GM12878 (cell line): ENCODE data around the gene DYNC1LI1. TPM values are rescaled to one million over a fixed set of nuclear protein-coding genes. Genes with fewer than 3 reads are reported as not detected.
A peak's percentile ranks its signal among the peaks of the same experiment; 100 is the strongest.

Experiments
- ATAC-seq: fragments of 200-7000 bp; cut with Tn5 transposase; 3 replicates; pipeline ENCODE4 v1.9.1; 2020; ENCODE audit warnings: mild to moderate bottlenecking, moderate library complexity
- BruUV-seq: library from RNA; stranded (reverse); fragments of 400-500 nt; replicated peaks from 2 replicates; lab custom pipeline; 2021; lab: Mats Ljungman, UMichigan
- CTCF ChIA-PET: fragments of 300-600 bp; sonication (Branson Sonifier 250); formaldehyde crosslinking; extraction: SDS; loops from one replicate; lab custom pipeline; 2021; ENCODE audit warnings: inconsistent platforms; lab: Yijun Ruan, JAX
- POLR2A ChIA-PET: fragments of 350-600 bp; formaldehyde crosslinking; extraction: SDS; loops from one replicate; lab custom pipeline; 2021; ENCODE audit warnings: inconsistent platforms; lab: Charles Lee
- RAD21 ChIA-PET: fragments of 300-600 bp; sonication (Branson Sonifier 250); formaldehyde crosslinking; loops from one replicate; lab custom pipeline; 2023; ENCODE audit warnings: antibody characterized with exemption; ENCODE audit not compliant: unreplicated experiment; lab: Charles Lee
- SMC1A ChIA-PET: fragments of 300-600 bp; sonication (Branson Sonifier 250); formaldehyde crosslinking; loops from one replicate; lab custom pipeline; 2023; ENCODE audit not compliant: unreplicated experiment, uncharacterized antibody; lab: Charles Lee
- DNase-seq: peaks from one replicate; pipeline ENCODE4 v3.0.0-alpha.2; 2011; ENCODE audit warnings: low read depth, low spot score
- FAIRE-seq: peaks from 3 replicates; lab custom pipeline; 2011; peaks lifted over from hg19 to GRCh38; lab: Jason Lieb, UNC
- H2AFZ ChIP-seq: 2 replicates; pipeline ENCODE4 v1.6.0; 2011; ENCODE audit warnings: low read depth, low read length, control low read depth; ENCODE audit not compliant: control insufficient read depth
- H3K27ac ChIP-seq: 2 replicates; pipeline ENCODE4 v1.5.1; 2011; ENCODE audit warnings: control low read depth; ENCODE audit not compliant: control insufficient read depth, insufficient read depth
- H3K27me3 ChIP-seq, 2 experiments: replicated peaks in 1 of 2; 2 replicates each; pipeline versions ENCODE4 v1.6.0 to v1.6.1; 2011; ENCODE audit warnings: low read length in 1 of 2; ENCODE audit not compliant: control insufficient read depth in 2 of 2, insufficient read depth in 2 of 2
- H3K36me3 ChIP-seq, 2 experiments: 2 replicates each; pipeline ENCODE4 v1.5.1; 2011; ENCODE audit warnings: low read length in 1 of 2; ENCODE audit not compliant: control insufficient read depth in 2 of 2, insufficient read depth in 2 of 2
- H3K4me1 ChIP-seq: 2 replicates; pipeline ENCODE4 v1.6.1; 2011; ENCODE audit warnings: mild to moderate bottlenecking, low read length, moderate library complexity, mixed read lengths; ENCODE audit not compliant: control insufficient read depth, insufficient read depth
- H3K4me2 ChIP-seq: 2 replicates; pipeline ENCODE4 v1.6.0; 2011; ENCODE audit warnings: control low read depth; ENCODE audit not compliant: control insufficient read depth, insufficient read depth
- H3K4me3 ChIP-seq: fragments of 200-600 bp; sonication (generic); 2 replicates; pipeline ENCODE4 v1.5.1; 2016
- H3K79me2 ChIP-seq: 2 replicates; pipeline ENCODE4 v1.6.0; 2011; ENCODE audit warnings: low read length; ENCODE audit not compliant: control insufficient read depth, insufficient read depth
- H3K9ac ChIP-seq: 2 replicates; pipeline ENCODE4 v1.8.0; 2011; ENCODE audit warnings: low read length, control low read depth, mixed read lengths; ENCODE audit not compliant: control insufficient read depth, insufficient read depth
- H3K9me3 ChIP-seq: replicated peaks from 3 replicates; pipeline ENCODE4 v1.5.1; 2011; ENCODE audit warnings: mild to moderate bottlenecking, low read length; ENCODE audit not compliant: control insufficient read depth, insufficient read depth
- H4K20me1 ChIP-seq: 2 replicates; pipeline ENCODE4 v1.6.0; 2011; ENCODE audit not compliant: control insufficient read depth, insufficient read depth
- BACH1 ChIP-seq: fragments of 450-650 bp; IDR thresholded peaks from 2 replicates; pipeline ENCODE4 v1.6.1; 2017; ENCODE audit warnings: mild to moderate bottlenecking, borderline replicate concordance
- CTCF ChIP-seq, 3 experiments: IDR thresholded peaks in 2 of 3; conservative IDR thresholded peaks in 1 of 3; 2 replicates each; pipeline ENCODE4 v1.5.1; 2011; ENCODE audit warnings: low read depth in 3 of 3, low read length in 3 of 3, mild to moderate bottlenecking in 3 of 3, control low read depth in 2 of 3, moderate library complexity in 2 of 3, inconsistent platforms in 1 of 3, mixed read lengths in 1 of 3; ENCODE audit not compliant: control insufficient read depth in 2 of 3, insufficient read depth in 1 of 3; ENCODE audit errors: extremely low read depth in 1 of 3
- IRF4 ChIP-seq: IDR thresholded peaks from 2 replicates; pipeline ENCODE4 v1.6.1; 2011; ENCODE audit warnings: low read depth, low read length
- KDM1A ChIP-seq: fragments of 200-600 bp; sonication (generic); IDR thresholded peaks from 2 replicates; pipeline ENCODE4 v1.6.1; 2016; ENCODE audit warnings: borderline replicate concordance
- NFIC ChIP-seq: IDR thresholded peaks from 2 replicates; pipeline ENCODE4 v1.6.1; 2012; ENCODE audit warnings: low read depth, mild to moderate bottlenecking, inconsistent platforms, low read length, moderate library complexity
- NR2C1 ChIP-seq: fragments of 450-650 bp; IDR thresholded peaks from 2 replicates; pipeline ENCODE4 v1.6.1; 2017; ENCODE audit warnings: antibody characterized with exemption, mild to moderate bottlenecking, moderate library complexity
- RAD21 ChIP-seq: IDR thresholded peaks from 2 replicates; pipeline ENCODE4 v1.6.1; 2011; ENCODE audit warnings: mild to moderate bottlenecking, low read depth, low read length, moderate library complexity; ENCODE audit not compliant: insufficient read depth
- SMC3 ChIP-seq: IDR thresholded peaks from 2 replicates; pipeline ENCODE4 v1.6.1; 2011; ENCODE audit warnings: low read length, improper control_type of control experiment, borderline replicate concordance
- SP1 ChIP-seq: IDR thresholded peaks from one replicate; pipeline ENCODE4 v1.6.1; 2011; ENCODE audit warnings: low read depth, low read length
- TCF3 ChIP-seq: IDR thresholded peaks from 2 replicates; pipeline ENCODE4 v1.6.1; 2012; ENCODE audit warnings: low read depth, mild to moderate bottlenecking, low read length, borderline replicate concordance; ENCODE audit not compliant: insufficient read depth
- YY1 ChIP-seq: IDR thresholded peaks from 2 replicates; pipeline ENCODE4 v1.6.1; 2011; ENCODE audit warnings: low read depth, mild to moderate bottlenecking, low read length
- ZBTB33 ChIP-seq: fragments of 450-650 bp; IDR thresholded peaks from 2 replicates; pipeline ENCODE4 v1.6.1; 2017; ENCODE audit warnings: mild to moderate bottlenecking
- WGBS: methylation state at CpG from one replicate; pipeline ENCODE4 v1.1.6; 2016; ENCODE audit warnings: low lambda C conversion rate; ENCODE audit not compliant: insufficient replicate concordance, insufficient coverage; ENCODE audit errors: missing lambda C conversion rate; 5-methylcytosine and 5-hydroxymethylcytosine counted together
- in situ Hi-C: fragments of 300-500 bp; cut with MboI; formaldehyde crosslinking; loops from 9 replicates; pipeline ENCODE4 v1.14.3; 2018; ENCODE audit warnings: mixed read lengths
- intact Hi-C: fragments of 100-400 bp; cut with micrococcal nuclease; formaldehyde crosslinking; loops from one replicate; pipeline ENCODE4 v1.14.2; 2022; ENCODE audit not compliant: unreplicated experiment
- polyA plus RNA-seq, 11 experiments: library from polyadenylated mRNA; depleted of rRNA in 4 of 11; unstranded in 6 of 11; stranded (reverse) in 5 of 11; fragments of >200 nt; fragmentation: Nextera tagmentation in 4 of 11; fragmentation: Illumina TruSeq in 1 of 11; extraction: Ambion mirVana in 4 of 11; extraction: Trizol in 1 of 11; gene quantifications; 1 replicate in 1 of 11; 2 replicates in 10 of 11; pipeline versions ENCODE4 v1.2.1 to v1.2.3, GENCODE V29; 2011 to 2016; ENCODE audit warnings: inconsistent platforms in 2 of 11, missing spikeins in 2 of 11, low read depth in 1 of 11
- total RNA-seq, 4 experiments: library from RNA; depleted of rRNA in 3 of 4; stranded (reverse); fragments of >200 nt in 3 of 4; fragmentation: Illumina TruSeq in 1 of 4; extraction: Trizol in 1 of 4; gene quantifications; 2 replicates each; pipeline versions ENCODE4 v1.2.1 to v1.2.3, GENCODE V29; 2013 to 2021

Gene DYNC1LI1
- total and polyA plus RNA-seq, 10 of the 15 experiments (the other 5 are each of a cell fraction or from before 2014, with no cell fraction given), result 11.5 to 51.7 (median 32.0) TPM

GRCh38 chr3:32510075-32510724 is 60.5 kb downstream of the DYNC1LI1 start:
- Histone ChIP-seq H3K9me3 (no peaks in the 10 kb centered on the region), H3K4me3 (no peak overlapping the region), H3K27ac (no peak overlapping the region), H3K36me3 (no peaks in the 10 kb centered on the region), H2AFZ (no peak overlapping the region), H3K4me1 (no peaks in the 10 kb centered on the region), H4K20me1 (no peaks in the 10 kb centered on the region), H3K4me2 (no peak overlapping the region), H3K79me2 (no peaks in the 10 kb centered on the region), H3K27me3 (no peaks in the 10 kb centered on the region), H3K9ac (no peak overlapping the region)
- DNase-seq, result no peak
- peak; percentile 47 for FAIRE-seq
- peak; percentile 97 for ATAC-seq
- ChIA-PET SMC1A (interaction anchor here (0.6 to 1.8 kb wide), 16 partner anchors 15 to 426 kb away, joined by 3 to 7 read pairs (median 3); no protein-coding TSS in a partner anchor), POLR2A (no interaction called here), RAD21 (interaction anchor here (0.7 to 2.2 kb wide), 12 partner anchors 9 to 424 kb away, joined by 3 to 10 read pairs (median 4); no protein-coding TSS in a partner anchor), CTCF (interaction anchor here (0.5 to 4.6 kb wide), 31 partner anchors 9 to 423 kb away, joined by 3 to 26 read pairs (median 4); no protein-coding TSS in a partner anchor)
- TF ChIP-seq TCF3 (no peak), KDM1A (no peak), SMC3 (peak; percentile 98), CTCF (IDR thresholded peaks at IDR 0.05 in 2 of 3, conservative IDR thresholded peaks at IDR 0.05 in 1 of 3; ENCODE audit: control insufficient read depth in 2 of 3, extremely low read depth in 1 of 3, insufficient read depth in 1 of 3, low read depth in 3 of 3, low read length in 3 of 3) (peak; percentile 77 to 95 (median 83)), SP1 (no peak), IRF4 (0 out of 2 replicates have a peak, but pooled peaks have one; percentile 40), YY1 (peak; percentile 67; the same call in 1 of the 2 replicates), ZBTB33 (no peak), BACH1 (no peak), NR2C1 (no peak), NFIC (no peak), RAD21 (peak; percentile 100)
- 35% methylated on average over 3 of the region's 3 CpGs for WGBS
- in situ Hi-C loops, result no loop called here
- intact Hi-C loops, result loop anchor here (1.0 to 10.0 kb wide), 4 partner anchors 67 to 422 kb away; no protein-coding TSS in a partner anchor
- no TSS peak for BruUV-seq
